Thyroid gland (tissue), 4 donors: Measurements from ENCODE around the gene ARHGEF28. TPM values are rescaled to one million over a fixed set of nuclear protein-coding genes. Genes with fewer than 3 reads are reported as not detected.

ENCODE experiments used
- DNase-seq, 2 donors: peaks; one replicate each; pipeline ENCODE4 v3.0.0-alpha.2; 2019
- H3K27ac ChIP-seq, 3 donors: fragments of 200-600 bp; sonication (generic); 1 replicate in 2 of 3; 2 replicates in 1 of 3; pipeline ENCODE4 v1.5.1; 2016 to 2019; ENCODE audit warnings: mild to moderate bottlenecking in 1 of 3, moderate library complexity in 1 of 3
- H3K27me3 ChIP-seq: fragments of 200-600 bp; sonication (generic); one replicate; pipeline ENCODE4 v1.5.1; 2019
- H3K36me3 ChIP-seq, 2 donors: fragments of 200-600 bp; sonication (generic); one replicate each; pipeline ENCODE4 v1.5.1; 2016 to 2019
- H3K4me1 ChIP-seq, 2 donors: fragments of 200-600 bp; sonication (generic); one replicate each; pipeline ENCODE4 v1.5.1; 2017 to 2019
- H3K4me3 ChIP-seq, 3 donors: fragments of 200-600 bp; sonication (generic); replicated peaks in 1 of 3; 1 replicate in 2 of 3; 2 replicates in 1 of 3; pipeline ENCODE4 v1.5.1; 2016; ENCODE audit warnings: mild to moderate bottlenecking in 1 of 3
- H3K9me3 ChIP-seq: fragments of 200-600 bp; sonication (generic); one replicate; pipeline ENCODE4 v1.5.1; 2017
- CTCF ChIP-seq, 6 experiments: fragments of 200-600 bp in 3 of 6; fragments of 450-650 bp in 3 of 6; sonication (generic) in 3 of 6; IDR thresholded peaks; one replicate each; pipeline ENCODE4 v1.5.1; 2016 to 2019; ENCODE audit warnings: antibody characterized with exemption in 6 of 6, mild to moderate bottlenecking in 2 of 6, inconsistent platforms in 1 of 6, moderate library complexity in 1 of 6
- POLR2A ChIP-seq, 2 donors: fragments of 450-650 bp; IDR thresholded peaks; one replicate each; pipeline ENCODE4 v1.6.1; 2017; ENCODE audit warnings: antibody characterized with exemption in 2 of 2, mild to moderate bottlenecking in 2 of 2, moderate library complexity in 1 of 2
- WGBS, 2 donors: methylation state at CpG; one replicate each; pipeline ENCODE4 v1.1.5; 2017; 5-methylcytosine and 5-hydroxymethylcytosine counted together
- intact Hi-C: fragments of 100-400 bp; cut with DNase I; formaldehyde crosslinking; loops from one replicate; pipeline ENCODE4 v1.15.1; 2023
- total RNA-seq, 4 donors: library from RNA; depleted of rRNA; stranded (reverse); fragments of >200 nt; gene quantifications; one replicate each; pipeline ENCODE4 v1.2.3, GENCODE V29; 2016

The ARHGEF28 gene
- total RNA-seq = 10 to 100 TPM; 43.6 to 58.8 (median 55.3) TPM

- no peaks in the 10 kb centered on the region for H3K9me3 ChIP-seq
- H3K4me1 ChIP-seq = peaks cover 27 to 33% of the 10 kb centered on the region in 2 donors
- TF ChIP-seq POLR2A (IDR thresholded peaks at IDR 0.05) (peak; percentile 16 to 88), CTCF (IDR thresholded peaks at IDR 0.05) (no peak)
- peak within 1 kb of the TSS; percentile 77 to 91 (median 91) for H3K27ac ChIP-seq
- peak within 1 kb of the TSS; percentile 69 to 81 (median 72) for H3K4me3 ChIP-seq
- DNase-seq = peak; percentile 83 to 85
- no peaks in the 10 kb centered on the region for H3K36me3 ChIP-seq
- intact Hi-C loops = no loop called here
- 0 to 2% methylated on average over 5 to 25 of the region's 92 CpGs for WGBS, 2 donors
- H3K27me3 ChIP-seq = no peaks in the 10 kb centered on the region
Measured at GRCh38 chr5:73625944-73626811, at the start of gene ARHGEF28. Gene ARHGEF28 (plus strand): TSS chr5:73626196. CDS start chr5:73684852, 58,656 bp downstream.

- 66 to 80% methylated on average over 3 of the region's 3 CpGs for WGBS, 2 donors
- Histone ChIP-seq H3K9me3 (no peaks in the 10 kb centered on the region), H3K27ac (no peak overlapping the region), H3K36me3 (peaks cover 29 to 32% of the 10 kb centered on the region in 2 donors), H3K27me3 (no peaks in the 10 kb centered on the region), H3K4me1 (peaks cover 6 to 10% of the 10 kb centered on the region in 2 donors), H3K4me3 (no peak overlapping the region)
- TF ChIP-seq POLR2A (IDR thresholded peaks at IDR 0.05) = no peak
- TF ChIP-seq CTCF (IDR thresholded peaks at IDR 0.05) = no peak
- no peak for DNase-seq
- intact Hi-C loops = no loop called here
Measured at GRCh38 chr5:73582285-73583145, 43.5 kb upstream of the ARHGEF28 start.

- no peak for TF ChIP-seq POLR2A (IDR thresholded peaks at IDR 0.05)
- TF ChIP-seq CTCF (IDR thresholded peaks at IDR 0.05) = no peak
- H3K36me3 ChIP-seq = no peaks in the 10 kb centered on the region
- no peaks in the 10 kb centered on the region for H3K27me3 ChIP-seq
- H3K27ac ChIP-seq = no peak overlapping the region
- H3K4me1 ChIP-seq = peaks cover 6 to 15% of the 10 kb centered on the region in 2 donors
- WGBS, 2 donors = 83% methylated on average over 1 of the region's 1 CpG
- DNase-seq = no peak
- H3K9me3 ChIP-seq = no peaks in the 10 kb centered on the region
- H3K4me3 ChIP-seq = no peak overlapping the region
- intact Hi-C loops = no loop called here
Measured at GRCh38 chr5:73587923-73588322, 38.1 kb upstream of the ARHGEF28 start.

DNA sequence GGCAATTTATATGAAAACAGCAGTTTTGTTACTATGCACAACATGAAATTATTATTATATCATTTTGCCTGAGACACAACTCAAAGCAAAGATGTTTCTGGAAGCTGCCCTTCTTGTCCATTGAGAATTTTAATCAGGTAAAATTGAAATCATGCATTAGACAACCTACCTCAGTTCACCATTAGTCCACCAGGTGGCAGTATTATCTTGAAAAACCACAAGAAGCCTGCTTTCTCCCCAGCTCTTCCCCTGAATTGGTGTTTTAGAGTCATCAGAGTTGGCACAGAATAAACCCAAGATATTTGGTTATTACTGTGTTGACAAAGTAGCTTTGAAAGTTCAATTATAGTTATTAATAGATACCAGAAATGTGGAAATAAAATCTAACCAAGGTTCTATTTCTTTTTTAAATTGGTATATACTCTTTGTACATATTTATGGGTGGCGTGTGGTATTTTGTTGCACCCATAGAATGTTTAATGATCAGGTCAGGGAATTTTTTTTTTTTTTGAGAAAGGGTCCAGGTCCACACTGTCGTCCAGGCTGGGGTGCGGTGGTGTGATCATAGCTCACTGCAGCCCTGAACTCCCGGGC lies 34.8 kb upstream of the ARHGEF28 start:
- no peak for TF ChIP-seq POLR2A (IDR thresholded peaks at IDR 0.05)
- TF ChIP-seq CTCF (IDR thresholded peaks at IDR 0.05) = peak; percentile 60 to 95 (median 84)
- 51 to 59% methylated on average over 4 of the region's 4 CpGs for WGBS, 2 donors
- Histone ChIP-seq H3K36me3 (no peaks in the 10 kb centered on the region), H3K27ac (no peak overlapping the region), H3K9me3 (no peaks in the 10 kb centered on the region), H3K27me3 (no peaks in the 10 kb centered on the region), H3K4me3 (no peak overlapping the region), H3K4me1 (peaks cover 6 to 14% of the 10 kb centered on the region in 2 donors)
- intact Hi-C loops = loop anchor here (2.0 kb wide), 1 partner anchor 202 kb away; no protein-coding TSS in a partner anchor
- DNase-seq = peak; percentile 35 to 44
